H1 (cell line): ENCODE measurements around the gene OR56A5. TPM values are rescaled to one million over a fixed set of nuclear protein-coding genes. Genes with fewer than 3 reads are reported as not detected.

Experiments used
- CTCF ChIA-PET: fragments of 300-600 bp; sonication (Branson Sonifier 250); formaldehyde crosslinking; loops from one replicate; lab custom pipeline; 2021; ENCODE audit not compliant: partially characterized antibody; lab: Charles Lee
- POLR2A ChIA-PET: fragments of 300-600 bp; sonication (Branson Sonifier 250); formaldehyde crosslinking; loops from one replicate; lab custom pipeline; 2021; ENCODE audit warnings: inconsistent platforms; ENCODE audit not compliant: partially characterized antibody; lab: Charles Lee
- DNase-seq, 2 experiments: peaks; one replicate each; pipeline versions ENCODE4 v3.0.0 to v3.0.0-alpha.2; 2010 to 2022; ENCODE audit warnings: low spot score in 2 of 2, low read depth in 1 of 2, mixed read lengths in 1 of 2
- FAIRE-seq: peaks from 2 replicates; lab custom pipeline; 2011; peaks lifted over from hg19 to GRCh38; lab: Jason Lieb, UNC
- H2AFZ ChIP-seq: 2 replicates; pipeline ENCODE4 v1.8.1; 2012; ENCODE audit warnings: low read length, inconsistent platforms
- H2AK5ac ChIP-seq: 2 replicates; pipeline ENCODE4 v1.6.1; 2013; ENCODE audit warnings: low read depth, low read length
- H2BK120ac ChIP-seq: replicated peaks from 2 replicates; pipeline ENCODE3; 2013; ENCODE audit warnings: low read depth, low read length, inconsistent platforms
- H2BK12ac ChIP-seq: 2 replicates; pipeline ENCODE4 v1.6.1; 2013; ENCODE audit warnings: low read depth, low read length
- H2BK15ac ChIP-seq: 2 replicates; pipeline ENCODE4 v1.6.1; 2013; ENCODE audit warnings: low read length
- H2BK20ac ChIP-seq: 2 replicates; pipeline ENCODE4 v1.6.1; 2013; ENCODE audit warnings: low read length
- H2BK5ac ChIP-seq: 2 replicates; pipeline ENCODE4 v1.6.1; 2013; ENCODE audit warnings: low read depth, low read length
- H3K14ac ChIP-seq: 2 replicates; pipeline ENCODE4 v1.6.1; 2013; ENCODE audit warnings: inconsistent platforms; ENCODE audit not compliant: insufficient read length
- H3K18ac ChIP-seq: 2 replicates; pipeline ENCODE4 v1.6.1; 2013; ENCODE audit warnings: low read length; ENCODE audit errors: extremely low read depth
- H3K23ac ChIP-seq: 2 replicates; pipeline ENCODE4 v1.6.1; 2013; ENCODE audit warnings: inconsistent platforms; ENCODE audit not compliant: insufficient read length
- H3K23me2 ChIP-seq: 2 replicates; pipeline ENCODE4 v1.6.1; 2013; ENCODE audit warnings: low read depth, low read length
- H3K27ac ChIP-seq: 2 replicates; pipeline ENCODE4 v1.6.1; 2011; ENCODE audit warnings: low read depth, low read length, inconsistent platforms
- H3K27me3 ChIP-seq, 4 experiments: replicated peaks in 1 of 4; 1 replicate in 1 of 4; 2 replicates in 3 of 4; pipeline versions ENCODE4 v1.6.1 to v1.8.1; 2011 to 2013; ENCODE audit warnings: low read length in 3 of 4, mild to moderate bottlenecking in 3 of 4, inconsistent platforms in 2 of 4, mixed read lengths in 2 of 4, moderate library complexity in 1 of 4; ENCODE audit not compliant: control insufficient read depth in 3 of 4, insufficient read depth in 3 of 4; ENCODE audit errors: extremely low read depth in 1 of 4
- H3K36me3 ChIP-seq, 4 experiments: 2 replicates each; pipeline versions ENCODE4 v1.6.1 to v1.8.1; 2011 to 2013; ENCODE audit warnings: mild to moderate bottlenecking in 4 of 4, low read length in 3 of 4, moderate library complexity in 2 of 4, control low read depth in 1 of 4, inconsistent platforms in 1 of 4; ENCODE audit not compliant: insufficient read depth in 4 of 4, control insufficient read depth in 2 of 4
- H3K4ac ChIP-seq: replicated peaks from 2 replicates; pipeline ENCODE3; 2013; ENCODE audit warnings: low read length, low read depth, mixed read lengths, inconsistent platforms; ENCODE audit not compliant: insufficient read length
- H3K4me1 ChIP-seq, 4 experiments: replicated peaks in 1 of 4; 1 replicate in 1 of 4; 2 replicates in 3 of 4; pipeline versions ENCODE4 v1.6.1 to v1.8.1; 2011 to 2013; ENCODE audit warnings: low read length in 3 of 4, inconsistent platforms in 2 of 4, mixed read lengths in 1 of 4; ENCODE audit not compliant: insufficient read depth in 4 of 4, control insufficient read depth in 3 of 4
- H3K4me2 ChIP-seq, 2 experiments: 2 replicates each; pipeline versions ENCODE4 v1.6.1 to v1.8.1; 2011 to 2013; ENCODE audit warnings: low read depth in 2 of 2, low read length in 2 of 2, control low read depth in 1 of 2, inconsistent platforms in 1 of 2, mild to moderate bottlenecking in 1 of 2; ENCODE audit not compliant: insufficient read depth in 1 of 2
- H3K4me3 ChIP-seq, 4 experiments: fragments of 200-600, 300-600 bp in 1 of 4; sonication (generic), shearing (Covaris generic), sonication (Bioruptor Twin) in 1 of 4; 2 replicates each; pipeline versions ENCODE4 v1.5.1 to v1.8.1; 2011 to 2016; ENCODE audit warnings: low read length in 4 of 4, low read depth in 3 of 4, control low read depth in 2 of 4, inconsistent platforms in 2 of 4, mild to moderate bottlenecking in 2 of 4, mixed read lengths in 1 of 4, moderate library complexity in 1 of 4; ENCODE audit not compliant: insufficient read depth in 2 of 4; ENCODE audit errors: extremely low read depth in 1 of 4
- H3K56ac ChIP-seq: replicated peaks from 2 replicates; pipeline ENCODE3; 2013; ENCODE audit warnings: low read depth, mild to moderate bottlenecking, mixed read lengths, low read length, inconsistent platforms; ENCODE audit not compliant: insufficient read length
- H3K79me1 ChIP-seq: 2 replicates; pipeline ENCODE4 v1.6.1; 2013; ENCODE audit warnings: low read depth, low read length, control low read depth
- H3K79me2 ChIP-seq, 2 experiments: 2 replicates each; pipeline versions ENCODE4 v1.6.1 to v1.8.1; 2012 to 2013; ENCODE audit warnings: low read length in 2 of 2, mild to moderate bottlenecking in 2 of 2, inconsistent platforms in 1 of 2; ENCODE audit not compliant: insufficient read depth in 2 of 2, control insufficient read depth in 1 of 2
- H3K9ac ChIP-seq, 4 experiments: replicated peaks in 1 of 4; 1 replicate in 1 of 4; 2 replicates in 3 of 4; pipeline versions ENCODE4 v1.6.1 to v1.8.1; 2011 to 2013; ENCODE audit warnings: low read depth in 3 of 4, low read length in 3 of 4, control low read depth in 2 of 4, mild to moderate bottlenecking in 2 of 4, moderate library complexity in 2 of 4, inconsistent platforms in 1 of 4; ENCODE audit errors: extremely low read depth in 1 of 4
- H3K9me3 ChIP-seq, 2 experiments: 2 replicates each; pipeline versions ENCODE4 v1.6.1 to v1.8.1; 2012 to 2013; ENCODE audit warnings: mild to moderate bottlenecking in 2 of 2, moderate library complexity in 2 of 2, control low read depth in 1 of 2, inconsistent platforms in 1 of 2, low read depth in 1 of 2, low read length in 1 of 2, mixed read lengths in 1 of 2; ENCODE audit not compliant: insufficient read depth in 2 of 2
- H4K20me1 ChIP-seq, 2 experiments: replicated peaks in 1 of 2; 2 replicates each; pipeline versions ENCODE3 to v1.8.1; 2011 to 2013; ENCODE audit warnings: inconsistent platforms in 2 of 2, low read length in 2 of 2, mild to moderate bottlenecking in 1 of 2; ENCODE audit not compliant: insufficient read depth in 2 of 2, control insufficient read depth in 1 of 2
- H4K5ac ChIP-seq: 2 replicates; pipeline ENCODE4 v1.6.1; 2013; ENCODE audit warnings: low read length, low read depth, mixed read lengths, inconsistent platforms; ENCODE audit not compliant: insufficient read length
- H4K8ac ChIP-seq: 2 replicates; pipeline ENCODE4 v1.8.0; 2013; ENCODE audit warnings: mild to moderate bottlenecking, moderate library complexity, low read length, inconsistent platforms; ENCODE audit not compliant: insufficient read depth; ENCODE audit errors: extremely low read depth
- H4K91ac ChIP-seq: replicated peaks from 2 replicates; pipeline ENCODE3; 2013; ENCODE audit warnings: low read length, mixed read lengths, inconsistent platforms; ENCODE audit not compliant: insufficient read length
- BACH1 ChIP-seq: IDR thresholded peaks from 2 replicates; pipeline ENCODE4 v1.6.1; 2012; ENCODE audit warnings: low read length, improper control_type of control experiment
- CBX8 ChIP-seq: fragments of 300-800, 300-1000 bp; sonication (generic); IDR thresholded peaks from 2 replicates; pipeline ENCODE4 v1.7.1; 2016; ENCODE audit warnings: low read depth, low read length, borderline replicate concordance
- EZH2 ChIP-seq: fragments of 200-600 bp; sonication (generic); IDR thresholded peaks from 2 replicates; pipeline ENCODE4 v1.7.1; 2012; ENCODE audit warnings: low read depth, mild to moderate bottlenecking, moderate library complexity, low read length, inconsistent platforms; ENCODE audit not compliant: severe bottlenecking
- KDM4A ChIP-seq: IDR thresholded peaks from one replicate; pipeline ENCODE4 v1.7.1; 2012; ENCODE audit warnings: low read depth, mild to moderate bottlenecking, moderate library complexity, low read length, inconsistent platforms; ENCODE audit not compliant: severe bottlenecking
- KDM5A ChIP-seq: fragments of 200-600 bp; IDR thresholded peaks from 2 replicates; pipeline ENCODE4 v1.7.1; 2012; ENCODE audit warnings: mild to moderate bottlenecking, low read length, inconsistent platforms, mixed read lengths
- MAFK ChIP-seq: IDR thresholded peaks from 2 replicates; pipeline ENCODE4 v1.6.1; 2012; ENCODE audit warnings: low read depth, mild to moderate bottlenecking, improper control_type of control experiment, low read length
- NRF1 ChIP-seq: IDR thresholded peaks from 2 replicates; pipeline ENCODE4 v1.6.1; 2011; ENCODE audit warnings: mild to moderate bottlenecking, low read depth, low read length, improper control_type of control experiment
- POLR2AphosphoS5 ChIP-seq: IDR thresholded peaks from 2 replicates; pipeline ENCODE4 v1.6.1; 2011; ENCODE audit warnings: low read depth, low read length
- RXRA ChIP-seq: IDR thresholded peaks from 2 replicates; pipeline ENCODE4 v1.6.1; 2011; ENCODE audit warnings: low read depth, mild to moderate bottlenecking, low read length, moderate library complexity; ENCODE audit not compliant: insufficient read depth
- SAP30 ChIP-seq: fragments of 300-600 bp; sonication (generic); IDR thresholded peaks from 2 replicates; pipeline ENCODE4 v1.7.1; 2012; ENCODE audit warnings: low read length, moderate library complexity, mild to moderate bottlenecking, inconsistent platforms; ENCODE audit not compliant: insufficient read depth, insufficient replicate concordance
- SIN3A ChIP-seq, 2 experiments: IDR thresholded peaks in 1 of 2; conservative IDR thresholded peaks in 1 of 2; 2 replicates each; pipeline ENCODE4 v1.6.1; 2011 to 2012; ENCODE audit warnings: low read length in 2 of 2, improper control_type of control experiment in 1 of 2, low read depth in 1 of 2, mild to moderate bottlenecking in 1 of 2
- SP1 ChIP-seq: IDR thresholded peaks from 2 replicates; pipeline ENCODE4 v1.6.1; 2011; ENCODE audit warnings: low read depth, low read length
- TCF12 ChIP-seq: IDR thresholded peaks from 2 replicates; pipeline ENCODE4 v1.6.1; 2011; ENCODE audit warnings: low read depth, mild to moderate bottlenecking, low read length
- WGBS, 2 experiments: shearing (Covaris generic) in 1 of 2; methylation state at CpG; one replicate each; pipeline versions ENCODE4 v1.1.6 to v1.1.7; 2013 to 2015; ENCODE audit warnings: low lambda C conversion rate in 2 of 2, mixed read lengths in 2 of 2, inconsistent platforms in 1 of 2, low coverage in 1 of 2, missing lambda C conversion rate in 1 of 2; ENCODE audit not compliant: insufficient replicate concordance in 2 of 2, insufficient coverage in 1 of 2, insufficient read length in 1 of 2; ENCODE audit errors: extremely low coverage in 1 of 2, missing lambda C conversion rate in 1 of 2; 5-methylcytosine and 5-hydroxymethylcytosine counted together
- polyA plus RNA-seq, 7 experiments: library from polyadenylated mRNA; depleted of rRNA in 3 of 7; stranded (reverse) in 5 of 7; unstranded in 2 of 7; fragments of >200 nt in 5 of 7; fragments of 200-250 nt in 2 of 7; gene quantifications; 1 replicate in 5 of 7; 2 replicates in 1 of 7; 4 replicates in 1 of 7; pipeline versions ENCODE4 v1.2.1 to v1.2.3, GENCODE V29; 2011 to 2013; ENCODE audit warnings: missing spikeins in 2 of 7, mixed read lengths in 2 of 7
- total RNA-seq: library from RNA; stranded (reverse); fragmentation: NEBNext Ultra II Directional; extraction: Animal tissue kit (Norgen Biotek cat#: 25700); gene quantifications from 2 replicates; pipeline ENCODE4 v1.2.1, GENCODE V29; 2021

The OR56A5 gene
- total and polyA plus RNA-seq, 2 of the 8 experiments (the other 6 are each of a cell fraction or from before 2014, with no cell fraction given), result 0.14 TPM; not detected in 1

GRCh38 chr11:5973530-5973929 lies 5.2 kb upstream of the OR56A5 start:
- no peak overlapping the region for H2BK20ac ChIP-seq
- no peak overlapping the region for H4K5ac ChIP-seq
- no peak overlapping the region for H2BK15ac ChIP-seq
- POLR2A ChIA-PET, result no interaction called here
- H3K18ac ChIP-seq, result no peak overlapping the region
- no peak overlapping the region for H2BK12ac ChIP-seq
- H2AK5ac ChIP-seq, result no peak overlapping the region
- no peak overlapping the region for H3K23ac ChIP-seq
- no peaks in the 10 kb centered on the region for H3K79me1 ChIP-seq
- WGBS, 2 experiments, result 100% methylated on average over 1 of the region's 1 CpG; no CpG with 5 or more reads in 1 of the 2 experiments
- H2BK5ac ChIP-seq, result no peak overlapping the region
- H3K4me3 ChIP-seq, result no peak overlapping the region
- H3K27me3 ChIP-seq, result no peaks in the 10 kb centered on the region
- no peaks in the 10 kb centered on the region for H4K20me1 ChIP-seq
- no peak overlapping the region for H3K9ac ChIP-seq
- TF ChIP-seq SIN3A (conservative IDR thresholded peaks at IDR 0.05 in 1 of 2, IDR thresholded peaks at IDR 0.05 in 1 of 2; ENCODE audit: low read depth in 1 of 2, low read length in 2 of 2) (no peak), KDM4A (no peak), POLR2AphosphoS5 (no peak), MAFK (no peak), EZH2 (no peak), RXRA (no peak), NRF1 (no peak), CBX8 (no peak), TCF12 (no peak), BACH1 (no peak), SAP30 (no peak), SP1 (no peak), KDM5A (no peak)
- TF ChIP-seq, all 59 proteins: peak for 0
- H3K56ac ChIP-seq, result no peak overlapping the region
- H3K36me3 ChIP-seq, result no peaks in the 10 kb centered on the region
- no peaks in the 10 kb centered on the region for H3K4me1 ChIP-seq
- no peak overlapping the region for H2BK120ac ChIP-seq
- CTCF ChIA-PET, result interaction anchor here (0.6 to 1.1 kb wide), 2 partner anchors 82 to 111 kb away, joined by 3 to 4 read pairs; no protein-coding TSS in a partner anchor
- no peaks in the 10 kb centered on the region for H3K9me3 ChIP-seq
- no peaks in the 10 kb centered on the region for H3K79me2 ChIP-seq
- DNase-seq (no peak), FAIRE-seq (no peak)
- H4K91ac ChIP-seq, result no peak overlapping the region
- no peak overlapping the region for H3K14ac ChIP-seq
- no peak overlapping the region for H3K27ac ChIP-seq
- no peak overlapping the region for H2AFZ ChIP-seq
- H3K23me2 ChIP-seq, result no peaks in the 10 kb centered on the region
- no peak overlapping the region for H3K4ac ChIP-seq
- no peak overlapping the region for H4K8ac ChIP-seq
- H3K4me2 ChIP-seq, result no peak overlapping the region
